ENCODE measurements around the gene GSTA4. TPM values are rescaled to one million over a fixed set of nuclear protein-coding genes. Genes with fewer than 3 reads are reported as not detected.

GSTA4 gene
- total and polyA plus RNA-seq, 2 experiments from 2014 or later = 19.3 to 29.9 TPM

- TF ChIP-seq NANOG (IDR thresholded peaks at IDR 0.05; ENCODE audit: borderline replicate concordance) (no peak), POLR2AphosphoS5 (IDR thresholded peaks at IDR 0.05; ENCODE audit: low read depth) (no peak)
These were observed 16.9 kb upstream of the GSTA4 start (continued) for GRCh38 chr6:53011979-53012378.

GRCh38 chr6:53010504-53010903, 15.4 kb upstream of the GSTA4 start:
- no peak overlapping the region for H3K4me3 ChIP-seq
- peaks cover 2% of the 10 kb centered on the region for H3K27me3 Mint-ChIP-seq (ENCODE audit: insufficient read depth, low read depth, poor library complexity)
- no peaks in the 10 kb centered on the region for H3K79me2 ChIP-seq (replicated peaks; ENCODE audit: insufficient read depth)
- H2AFZ ChIP-seq = no peak overlapping the region
- 0 out of 2 replicates have a peak, but pooled peaks cover 4% of the 10 kb centered on the region for H4K20me1 ChIP-seq (replicated peaks; ENCODE audit: insufficient read depth)
- H3K27me3 ChIP-seq (ENCODE audit: insufficient read depth) = no peaks in the 10 kb centered on the region
- peaks cover 5% of the 10 kb centered on the region; the same call in 2 of the 3 replicates for H3K4me1 Mint-ChIP-seq
- no peak overlapping the region for H3K4me2 ChIP-seq
- H3K36me3 ChIP-seq (ENCODE audit: insufficient read depth) = 0 out of 2 replicates have a peak, but pooled peaks cover 7% of the 10 kb centered on the region
- no peak overlapping the region for H3K27ac ChIP-seq (ENCODE audit: low read depth)
- no peaks in the 10 kb centered on the region for H3K9me3 Mint-ChIP-seq
- H3K4me3 Mint-ChIP-seq = no peak overlapping the region
- H3K4me1 ChIP-seq (ENCODE audit: insufficient read depth) = no peaks in the 10 kb centered on the region
- no peak overlapping the region for H3K27ac Mint-ChIP-seq
- DNase-seq (ENCODE audit: low spot score) = no peak
- ATAC-seq = no peak
- no peaks in the 10 kb centered on the region for H3F3A ChIP-seq (replicated peaks; ENCODE audit: low read depth)
- no peak for TF ChIP-seq ZNF462 (CRISPR knock-in tag; IDR thresholded peaks at IDR 0.05)
- no peak for TF ChIP-seq ETS1 (IDR thresholded peaks at IDR 0.05)
- TF ChIP-seq CTCF (conservative IDR thresholded peaks at IDR 0.05; ENCODE audit: low read depth in 2 of 2) = no peak
- TF ChIP-seq STAT1 (IDR thresholded peaks at IDR 0.05; ENCODE audit: unreplicated experiment) = no peak
- TF ChIP-seq CREB1 (CRISPR knock-in tag; IDR thresholded peaks at IDR 0.05; ENCODE audit: low read depth) = no peak
- TF ChIP-seq POLR2AphosphoS5 (IDR thresholded peaks at IDR 0.05; ENCODE audit: low read depth) = no peak
- TF ChIP-seq ZNF114 (CRISPR knock-in tag; IDR thresholded peaks at IDR 0.05) = no peak
- no peak for TF ChIP-seq NANOG (IDR thresholded peaks at IDR 0.05; ENCODE audit: borderline replicate concordance)
- TF ChIP-seq EZH2 (IDR thresholded peaks at IDR 0.05; ENCODE audit: low read depth, unreplicated experiment) = no peak
- no peak for TF ChIP-seq REST (IDR thresholded peaks at IDR 0.05; ENCODE audit: unreplicated experiment)
- TF ChIP-seq EZH2phosphoT487 (IDR thresholded peaks at IDR 0.05; ENCODE audit: unreplicated experiment) = no peak
- TF ChIP-seq ZNF331 (CRISPR knock-in tag; IDR thresholded peaks at IDR 0.05; ENCODE audit: low read depth) = no peak
- no peak for TF ChIP-seq JUNB (IDR thresholded peaks at IDR 0.05; ENCODE audit: unreplicated experiment)
- peaks cover 35% of the 10 kb centered on the region for H3K36me3 Mint-ChIP-seq (ENCODE audit: low read depth)
- H3K9me2 ChIP-seq (ENCODE audit: insufficient read depth) = no peaks in the 10 kb centered on the region
